Epithelial cell of esophagus (primary cell): ENCODE data around the gene IFT57.

ENCODE experiments used
- DNase-seq: peaks from one replicate; pipeline ENCODE4 v3.0.0; 2010; ENCODE audit warnings: low read depth
- H3K4me3 ChIP-seq: 2 replicates; pipeline ENCODE4 v1.5.1; 2011; ENCODE audit warnings: mild to moderate bottlenecking, low read length, control low read depth
- CTCF ChIP-seq: IDR thresholded peaks from 2 replicates; pipeline ENCODE4 v1.5.1; 2011; ENCODE audit warnings: low read depth, mild to moderate bottlenecking, low read length, control low read depth, inconsistent platforms; ENCODE audit not compliant: insufficient read depth; ENCODE audit errors: missing control alignments

IFT57 gene

GRCh38 chr3:108219336-108219735 lies 2.9 kb downstream of the IFT57 start:
- no peak overlapping the region for H3K4me3 ChIP-seq
- no peak for TF ChIP-seq CTCF
- DNase-seq: no peak

- TF ChIP-seq CTCF: no peak
- no peak for DNase-seq
- no peak overlapping the region for H3K4me3 ChIP-seq
Measured at GRCh38 chr3:108218811-108219210, 3.4 kb downstream of the IFT57 start.

- TF ChIP-seq CTCF: no peak
- no peak for DNase-seq
- H3K4me3 ChIP-seq: no peak overlapping the region
Measured at GRCh38 chr3:108215871-108216270, 6.4 kb downstream of the IFT57 start.

- DNase-seq: no peak
- H3K4me3 ChIP-seq: no peak overlapping the region
Measured at GRCh38 chr3:108209579-108209978, 12.6 kb downstream of the IFT57 start.

GRCh38 chr3:108208831-108209230 lies 13.4 kb downstream of the IFT57 start:
- no peak overlapping the region for H3K4me3 ChIP-seq
- DNase-seq: peak; percentile 45
- no peak for TF ChIP-seq CTCF

More at GRCh38 chr3:108209579-108209978, 12.6 kb downstream of the IFT57 start:
- TF ChIP-seq CTCF: no peak

GRCh38 chr3:108202834-108203233 lies 19.4 kb downstream of the IFT57 start:
- no peak overlapping the region for H3K4me3 ChIP-seq
- peak; percentile 18 for TF ChIP-seq CTCF
- DNase-seq: no peak

- no peak overlapping the region for H3K4me3 ChIP-seq
- TF ChIP-seq CTCF: no peak
- no peak for DNase-seq
Measured at GRCh38 chr3:108202080-108202479, 20.1 kb downstream of the IFT57 start.
